DOHH2 (cell line): ENCODE measurements around the gene TEKTIP1.

Experiments
- H3F3A ChIP-seq: fragments of 200-600 bp; sonication (generic), shearing (Covaris generic); 2 replicates; pipeline ENCODE4 v1.6.0; 2016; ENCODE audit warnings: antibody characterized with exemption, mild to moderate bottlenecking; ENCODE audit not compliant: control insufficient read depth, insufficient read depth
- H3K27ac ChIP-seq: fragments of 200-600 bp; sonication (generic); 2 replicates; pipeline ENCODE4 v1.5.1; 2014; ENCODE audit warnings: low read depth, mild to moderate bottlenecking, low read length, moderate library complexity
- H3K27me3 ChIP-seq: fragments of 200-600 bp; sonication (generic); 2 replicates; pipeline ENCODE4 v1.6.1; 2014; ENCODE audit warnings: mild to moderate bottlenecking, low read length, mixed read lengths; ENCODE audit not compliant: control insufficient read depth
- H3K36me3 ChIP-seq: fragments of 200-600 bp; sonication (generic); 2 replicates; pipeline ENCODE4 v1.6.1; 2014; ENCODE audit warnings: mild to moderate bottlenecking, low read length, moderate library complexity, mixed read lengths; ENCODE audit not compliant: control insufficient read depth
- H3K4me1 ChIP-seq: fragments of 200-600 bp; sonication (generic); 2 replicates; pipeline ENCODE4 v1.6.1; 2014; ENCODE audit warnings: mild to moderate bottlenecking, low read length, mixed read lengths; ENCODE audit not compliant: control insufficient read depth
- H3K4me2 ChIP-seq: fragments of 200-600 bp; sonication (generic); 2 replicates; pipeline ENCODE4 v1.6.0; 2014; ENCODE audit warnings: mild to moderate bottlenecking, low read length, moderate library complexity
- H3K4me3 ChIP-seq: fragments of 200-600 bp; sonication (generic); 2 replicates; pipeline ENCODE4 v1.5.1; 2014; ENCODE audit warnings: mild to moderate bottlenecking, low read length, mixed read lengths
- H3K79me2 ChIP-seq: fragments of 200-600 bp; sonication (generic); 2 replicates; pipeline ENCODE4 v1.6.1; 2014; ENCODE audit warnings: mild to moderate bottlenecking, low read length, mixed read lengths; ENCODE audit not compliant: control insufficient read depth
- H3K9me2 ChIP-seq: fragments of 200-600 bp; sonication (generic); replicated peaks from 2 replicates; pipeline ENCODE4 v1.6.1; 2014; ENCODE audit warnings: mild to moderate bottlenecking, low read length, mixed read lengths; ENCODE audit not compliant: control insufficient read depth
- H3K9me3 ChIP-seq: fragments of 200-600 bp; sonication (generic); 2 replicates; pipeline ENCODE4 v1.6.1; 2014; ENCODE audit warnings: antibody characterized with exemption, low read length, mixed read lengths; ENCODE audit not compliant: control insufficient read depth, insufficient read depth
- H4K20me1 ChIP-seq: fragments of 200-600 bp; sonication (generic); 2 replicates; pipeline ENCODE4 v1.6.0; 2014; ENCODE audit warnings: low read depth, mild to moderate bottlenecking, antibody characterized with exemption, low read length, moderate library complexity; ENCODE audit not compliant: control insufficient read depth, insufficient read depth
- CTCF ChIP-seq: fragments of 200-600 bp; sonication (generic); IDR thresholded peaks from one replicate; pipeline ENCODE4 v1.5.1; 2014; ENCODE audit warnings: antibody characterized with exemption, mild to moderate bottlenecking, low read depth, low read length; ENCODE audit not compliant: poor library complexity, severe bottlenecking
- EZH2phosphoT487 ChIP-seq: fragments of 200-600 bp; sonication (generic); IDR thresholded peaks from 2 replicates; pipeline ENCODE4 v1.6.1; 2017; ENCODE audit warnings: borderline replicate concordance, mild to moderate bottlenecking, antibody characterized with exemption, low read length, moderate library complexity, mixed read lengths

Gene TEKTIP1

DNA sequence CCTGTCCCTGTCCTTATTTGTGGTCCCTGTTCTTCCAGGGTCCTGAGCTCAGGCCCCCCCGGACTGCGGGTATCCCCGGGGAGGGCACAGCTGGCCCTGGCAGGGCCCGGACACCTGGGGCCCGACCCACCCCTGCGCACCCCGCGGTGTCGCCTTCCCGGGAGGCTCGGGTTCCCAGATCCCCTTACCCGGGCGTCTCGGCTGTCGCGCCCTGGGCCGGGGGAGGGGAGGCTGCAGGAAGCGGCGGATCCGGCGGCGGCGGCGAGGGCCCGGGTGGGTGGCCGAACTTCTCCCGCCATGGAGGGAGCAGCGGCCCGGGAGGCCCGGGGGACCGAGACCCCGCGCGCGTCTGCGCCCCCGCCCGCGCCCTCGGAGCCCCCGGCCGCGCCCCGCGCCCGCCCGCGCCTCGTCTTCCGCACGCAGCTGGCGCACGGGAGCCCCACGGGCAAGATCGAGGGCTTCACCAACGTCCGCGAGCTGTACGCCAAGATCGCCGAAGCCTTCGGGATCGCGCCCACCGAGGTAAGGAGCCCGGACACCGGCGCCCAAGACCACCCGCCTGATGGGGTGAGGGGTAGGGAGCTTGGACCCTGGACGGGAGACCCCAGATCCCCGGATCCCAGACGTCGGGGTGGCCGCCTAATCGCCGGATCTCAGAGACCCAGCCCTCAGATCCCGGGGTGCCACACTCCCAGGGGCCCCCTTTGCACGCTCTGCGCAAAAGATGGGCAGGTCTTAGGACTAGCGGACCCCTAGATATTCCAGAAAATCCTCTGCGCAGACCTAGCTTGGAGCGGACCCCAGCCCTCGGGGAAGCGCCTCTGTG is 46.5 kb downstream of the TEKTIP1 start, which contains the start of gene GIPC3:
Gene GIPC3 (plus strand): TSS at position 178 of the 826 bp plus-strand sequence. CDS start 120 bp downstream, at position 298.
- Histone ChIP-seq H4K20me1 (no peaks in the 10 kb centered on the region), H3K27ac (no peak within 1 kb of the TSS), H3K79me2 (no peaks in the 10 kb centered on the region), H3K4me2 (no peak within 1 kb of the TSS), H3K9me3 (0 out of 2 replicates have a peak, but pooled peaks cover 3% of the 10 kb centered on the region), H3K27me3 (no peaks in the 10 kb centered on the region), H3K4me3 (no peak within 1 kb of the TSS), H3K9me2 (no peaks in the 10 kb centered on the region), H3K36me3 (no peaks in the 10 kb centered on the region), H3F3A (no peaks in the 10 kb centered on the region), H3K4me1 (no peaks in the 10 kb centered on the region)
- TF ChIP-seq EZH2phosphoT487 (no peak), CTCF (no peak)

DNA sequence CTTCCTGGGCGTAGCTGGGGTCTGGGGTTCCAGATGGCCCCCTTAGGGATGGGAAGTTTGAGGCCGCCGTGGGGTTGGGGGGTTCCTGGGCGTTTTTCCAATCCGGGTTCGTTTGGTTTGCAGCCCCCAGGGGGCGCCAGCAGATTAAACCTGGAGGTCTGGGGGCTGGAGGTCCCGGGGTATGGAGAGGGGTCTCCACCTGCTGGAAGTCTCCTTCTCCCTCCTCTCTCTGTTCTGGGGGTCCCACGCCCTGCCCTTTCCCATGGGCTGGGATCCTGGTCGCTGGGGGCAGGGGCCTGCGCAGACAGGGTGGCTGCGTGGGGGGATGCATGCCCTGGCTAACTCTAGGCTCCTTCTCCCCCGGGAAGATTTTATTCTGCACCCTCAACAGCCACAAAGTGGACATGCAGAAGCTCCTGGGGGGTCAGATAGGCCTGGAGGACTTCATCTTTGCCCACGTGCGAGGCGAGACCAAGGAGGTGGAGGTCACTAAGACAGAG is 47.2 kb downstream of the TEKTIP1 start:
- H3K27me3 ChIP-seq, result no peaks in the 10 kb centered on the region
- H3K9me3 ChIP-seq, result peaks cover 7% of the 10 kb centered on the region; the same call in 1 of the 2 replicates
- TF ChIP-seq EZH2phosphoT487 (no peak), CTCF (peak; percentile 79)
- no peak overlapping the region for H3K4me3 ChIP-seq
- no peak overlapping the region for H3K27ac ChIP-seq
- H3K9me2 ChIP-seq, result no peaks in the 10 kb centered on the region
- no peaks in the 10 kb centered on the region for H4K20me1 ChIP-seq
- no peaks in the 10 kb centered on the region for H3K4me1 ChIP-seq
- no peaks in the 10 kb centered on the region for H3K36me3 ChIP-seq
- H3K79me2 ChIP-seq, result no peaks in the 10 kb centered on the region
- H3F3A ChIP-seq, result no peaks in the 10 kb centered on the region
- no peak overlapping the region for H3K4me2 ChIP-seq

- no peaks in the 10 kb centered on the region for H4K20me1 ChIP-seq
- H3K9me2 ChIP-seq, result no peaks in the 10 kb centered on the region
- no peak overlapping the region for H3K27ac ChIP-seq
- H3K4me2 ChIP-seq, result no peak overlapping the region
- peaks cover 14% of the 10 kb centered on the region; the same call in 1 of the 2 replicates for H3K9me3 ChIP-seq
- no peak overlapping the region for H3K4me3 ChIP-seq
- no peaks in the 10 kb centered on the region for H3F3A ChIP-seq
- TF ChIP-seq EZH2phosphoT487 (no peak), CTCF (no peak)
- H3K4me1 ChIP-seq, result no peaks in the 10 kb centered on the region
- H3K27me3 ChIP-seq, result no peaks in the 10 kb centered on the region
- no peaks in the 10 kb centered on the region for H3K36me3 ChIP-seq
- no peaks in the 10 kb centered on the region for H3K79me2 ChIP-seq
Observed at GRCh38 chr19:3586707-3587346, 47.9 kb downstream of the TEKTIP1 start.
